ENCODE data around the gene ABHD17C. TPM values are rescaled to one million over a fixed set of nuclear protein-coding genes. Genes with fewer than 3 reads are reported as not detected.

ABHD17C gene
- total and polyA plus RNA-seq, 2 experiments from 2014 or later, result 21.9 to 32.4 TPM

DNA sequence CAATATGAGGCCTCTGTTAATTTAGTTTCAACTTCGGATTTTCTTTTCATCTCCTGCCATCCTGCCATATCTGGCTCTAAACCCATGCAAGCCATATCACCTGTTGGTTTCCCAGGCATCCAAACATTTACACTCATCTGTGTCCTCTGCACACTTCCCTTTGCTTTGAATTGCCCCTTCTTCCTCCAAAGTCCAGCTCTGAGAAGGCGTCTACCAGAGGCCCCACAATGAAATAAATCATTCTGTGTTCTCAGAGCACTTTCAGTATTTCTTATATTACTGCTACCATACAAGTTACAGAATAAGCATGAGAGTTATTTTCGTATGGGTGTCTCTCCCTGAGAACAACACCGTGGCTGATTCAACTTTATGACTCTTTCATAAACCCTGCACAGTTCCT lies 12.9 kb upstream of the ABHD17C start:
- Histone ChIP-seq H3K4me3 (no peak overlapping the region), H3K79me2 (no peaks in the 10 kb centered on the region), H3K36me3 (replicated peaks; ENCODE audit: insufficient read depth, low read depth) (no peaks in the 10 kb centered on the region), H4K20me1 (ENCODE audit: insufficient read depth, poor library complexity, severe bottlenecking) (no peaks in the 10 kb centered on the region), H3K27me3 (no peaks in the 10 kb centered on the region), H3K4me1 (ENCODE audit: insufficient read depth) (peaks cover 24% of the 10 kb centered on the region), H3K27ac (peak overlapping the region; percentile 81), H2AFZ (no peak overlapping the region), H3K4me2 (no peak overlapping the region), H3K9me2 (replicated peaks; ENCODE audit: insufficient read depth) (no peaks in the 10 kb centered on the region), H3K9me3 (ENCODE audit: low read depth) (no peaks in the 10 kb centered on the region)
- 63% methylated on average over 4 of the region's 4 CpGs for WGBS (ENCODE audit: low lambda C conversion rate, missing lambda C conversion rate)
- no peak for TF ChIP-seq EZH2 (IDR thresholded peaks at IDR 0.05; ENCODE audit: borderline replicate concordance)
- TF ChIP-seq, protein P1, sequence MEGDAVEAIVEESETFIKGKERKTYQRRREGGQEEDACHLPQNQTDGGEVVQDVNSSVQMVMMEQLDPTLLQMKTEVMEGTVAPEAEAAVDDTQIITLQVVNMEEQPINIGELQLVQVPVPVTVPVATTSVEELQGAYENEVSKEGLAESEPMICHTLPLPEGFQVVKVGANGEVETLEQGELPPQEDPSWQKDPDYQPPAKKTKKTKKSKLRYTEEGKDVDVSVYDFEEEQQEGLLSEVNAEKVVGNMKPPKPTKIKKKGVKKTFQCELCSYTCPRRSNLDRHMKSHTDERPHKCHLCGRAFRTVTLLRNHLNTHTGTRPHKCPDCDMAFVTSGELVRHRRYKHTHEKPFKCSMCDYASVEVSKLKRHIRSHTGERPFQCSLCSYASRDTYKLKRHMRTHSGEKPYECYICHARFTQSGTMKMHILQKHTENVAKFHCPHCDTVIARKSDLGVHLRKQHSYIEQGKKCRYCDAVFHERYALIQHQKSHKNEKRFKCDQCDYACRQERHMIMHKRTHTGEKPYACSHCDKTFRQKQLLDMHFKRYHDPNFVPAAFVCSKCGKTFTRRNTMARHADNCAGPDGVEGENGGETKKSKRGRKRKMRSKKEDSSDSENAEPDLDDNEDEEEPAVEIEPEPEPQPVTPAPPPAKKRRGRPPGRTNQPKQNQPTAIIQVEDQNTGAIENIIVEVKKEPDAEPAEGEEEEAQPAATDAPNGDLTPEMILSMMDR (IDR thresholded peaks at IDR 0.05; ENCODE audit: poor library complexity), result no peak
- no peak for TF ChIP-seq EZH2phosphoT487 (IDR thresholded peaks at IDR 0.05; ENCODE audit: low read depth, severe bottlenecking, unreplicated experiment)
- peak; percentile 44 for DNase-seq (ENCODE audit: low spot score)

GRCh38 chr15:80684697-80685096 lies 10.4 kb upstream of the ABHD17C start:
- Histone ChIP-seq H3K4me2 (no peak overlapping the region), H3K4me1 (ENCODE audit: insufficient read depth) (peaks cover 19% of the 10 kb centered on the region), H4K20me1 (ENCODE audit: insufficient read depth, poor library complexity, severe bottlenecking) (no peaks in the 10 kb centered on the region), H3K36me3 (replicated peaks; ENCODE audit: insufficient read depth, low read depth) (no peaks in the 10 kb centered on the region), H3K27ac (peak overlapping the region; percentile 81), H3K27me3 (no peaks in the 10 kb centered on the region), H3K79me2 (no peaks in the 10 kb centered on the region), H3K9me3 (ENCODE audit: low read depth) (no peaks in the 10 kb centered on the region), H3K4me3 (no peak overlapping the region), H3K9me2 (replicated peaks; ENCODE audit: insufficient read depth) (no peaks in the 10 kb centered on the region), H2AFZ (no peak overlapping the region)
- no peak for TF ChIP-seq EZH2phosphoT487 (IDR thresholded peaks at IDR 0.05; ENCODE audit: low read depth, severe bottlenecking, unreplicated experiment)
- TF ChIP-seq EZH2 (IDR thresholded peaks at IDR 0.05; ENCODE audit: borderline replicate concordance), result no peak
- TF ChIP-seq, protein P1 (IDR thresholded peaks at IDR 0.05; ENCODE audit: poor library complexity), result no peak
- DNase-seq (ENCODE audit: low spot score), result peak; percentile 75

DNA sequence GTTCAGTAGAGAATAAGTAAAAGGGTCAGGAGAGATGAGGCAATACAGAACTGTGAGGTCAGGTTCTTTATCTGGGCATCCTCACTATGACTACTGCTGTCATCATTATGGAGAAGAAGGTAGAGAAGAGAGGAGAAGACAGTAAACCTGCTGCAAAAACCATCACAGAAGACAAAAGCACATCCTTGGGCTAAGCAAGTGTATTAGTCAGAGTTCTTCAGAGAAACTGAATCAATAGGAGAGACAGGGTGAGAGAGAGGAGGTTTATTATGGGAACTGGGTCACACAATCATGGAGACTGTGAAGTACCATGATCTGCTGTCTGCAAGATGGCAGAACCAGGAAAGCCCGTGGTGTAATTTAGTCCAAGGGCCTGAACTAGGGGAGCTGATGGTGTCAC lies 9.5 kb upstream of the ABHD17C start:
- no peak for TF ChIP-seq EZH2 (IDR thresholded peaks at IDR 0.05; ENCODE audit: borderline replicate concordance)
- TF ChIP-seq EZH2phosphoT487 (IDR thresholded peaks at IDR 0.05; ENCODE audit: low read depth, severe bottlenecking, unreplicated experiment), result no peak
- TF ChIP-seq, protein P1 (IDR thresholded peaks at IDR 0.05; ENCODE audit: poor library complexity), result no peak

DNA sequence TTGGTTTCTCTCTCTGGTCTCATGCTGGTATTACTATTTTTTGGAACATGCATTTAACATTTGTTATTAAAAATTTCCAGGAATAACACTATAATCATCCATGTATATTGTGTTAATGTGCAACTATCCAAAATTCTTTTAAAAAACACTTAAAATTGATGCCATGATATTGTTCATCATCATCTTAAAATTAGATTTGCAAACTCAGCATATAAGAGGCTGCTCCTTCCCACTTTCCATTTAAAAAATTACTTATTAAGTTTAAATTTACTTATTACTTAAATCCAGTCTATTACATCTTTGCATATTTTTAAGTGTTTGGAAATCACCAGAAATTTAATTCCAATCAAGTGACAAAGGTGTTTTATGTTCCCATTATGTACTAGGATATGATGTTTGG lies 5.8 kb upstream of the ABHD17C start:
- Histone ChIP-seq H3K4me2 (peak overlapping the region; percentile 4), H3K9me2 (replicated peaks; ENCODE audit: insufficient read depth) (no peaks in the 10 kb centered on the region), H3K27ac (peak overlapping the region; percentile 57), H3K4me3 (no peak overlapping the region), H3K79me2 (no peaks in the 10 kb centered on the region), H3K4me1 (ENCODE audit: insufficient read depth) (peaks cover 7% of the 10 kb centered on the region), H3K27me3 (no peaks in the 10 kb centered on the region), H3K36me3 (replicated peaks; ENCODE audit: insufficient read depth, low read depth) (no peaks in the 10 kb centered on the region), H2AFZ (no peak overlapping the region), H4K20me1 (ENCODE audit: insufficient read depth, poor library complexity, severe bottlenecking) (no peaks in the 10 kb centered on the region), H3K9me3 (ENCODE audit: low read depth) (no peaks in the 10 kb centered on the region)
- no peak for TF ChIP-seq EZH2 (IDR thresholded peaks at IDR 0.05; ENCODE audit: borderline replicate concordance)
- TF ChIP-seq, protein P1 (IDR thresholded peaks at IDR 0.05; ENCODE audit: poor library complexity), result no peak
- TF ChIP-seq EZH2phosphoT487 (IDR thresholded peaks at IDR 0.05; ENCODE audit: low read depth, severe bottlenecking, unreplicated experiment), result no peak
- DNase-seq (ENCODE audit: low spot score), result no peak

More for the DNA sequence above, 9.5 kb upstream of the ABHD17C start:
- Histone ChIP-seq H3K4me2 (no peak overlapping the region), H3K4me3 (no peak overlapping the region), H3K4me1 (ENCODE audit: insufficient read depth) (peaks cover 13% of the 10 kb centered on the region), H3K9me3 (ENCODE audit: low read depth) (no peaks in the 10 kb centered on the region), H2AFZ (no peak overlapping the region), H3K27me3 (no peaks in the 10 kb centered on the region), H3K9me2 (replicated peaks; ENCODE audit: insufficient read depth) (no peaks in the 10 kb centered on the region), H4K20me1 (ENCODE audit: insufficient read depth, poor library complexity, severe bottlenecking) (no peaks in the 10 kb centered on the region), H3K27ac (peak overlapping the region; percentile 90), H3K36me3 (replicated peaks; ENCODE audit: insufficient read depth, low read depth) (no peaks in the 10 kb centered on the region), H3K79me2 (no peaks in the 10 kb centered on the region)
- no peak for DNase-seq (ENCODE audit: low spot score)
- WGBS (ENCODE audit: low lambda C conversion rate, missing lambda C conversion rate), result 82% methylated on average over 1 of the region's 1 CpG
